SH-SY5Y (cell line): ENCODE data around the gene PTPN7.

Experiments used
- GATA2 ChIP-seq: IDR thresholded peaks from 2 replicates; pipeline ENCODE4 v1.6.1; 2011; ENCODE audit warnings: mild to moderate bottlenecking, low read depth, low read length
- GATA3 ChIP-seq: IDR thresholded peaks from 2 replicates; pipeline ENCODE4 v1.6.1; 2011; ENCODE audit warnings: low read depth, mild to moderate bottlenecking, low read length, moderate library complexity

DNA sequence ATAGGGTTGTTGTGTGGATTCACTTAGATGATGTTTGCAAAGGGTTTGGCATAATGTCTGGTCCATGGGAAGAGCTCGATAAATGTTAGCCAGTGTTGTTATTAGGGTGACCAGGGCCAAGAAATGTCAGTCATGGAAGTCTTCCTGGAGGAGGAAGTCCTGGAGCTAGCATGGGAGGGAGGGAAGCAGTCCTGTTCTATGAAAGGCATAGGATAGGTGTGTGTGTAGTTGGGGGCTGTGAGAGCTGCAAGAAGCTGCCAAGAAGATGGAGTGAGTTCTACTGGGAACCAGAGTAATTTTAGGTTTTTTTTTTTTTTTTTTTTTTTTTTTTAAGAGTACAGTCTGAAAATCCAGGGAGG is 37.9 kb upstream of the PTPN7 start:
- TF ChIP-seq GATA2 (no peak), GATA3 (no peak)
